GM12878 (cell line): Measurements from ENCODE around the gene TUBAL3. TPM values are rescaled to one million over a fixed set of nuclear protein-coding genes. Genes with fewer than 3 reads are reported as not detected.

Experiments used
- ATAC-seq: fragments of 200-7000 bp; cut with Tn5 transposase; 3 replicates; pipeline ENCODE4 v1.9.1; 2020; ENCODE audit warnings: mild to moderate bottlenecking, moderate library complexity
- BruUV-seq: library from RNA; stranded (reverse); fragments of 400-500 nt; replicated peaks from 2 replicates; lab custom pipeline; 2021; lab: Mats Ljungman, UMichigan
- CTCF ChIA-PET: fragments of 300-600 bp; sonication (Branson Sonifier 250); formaldehyde crosslinking; extraction: SDS; loops from one replicate; lab custom pipeline; 2021; ENCODE audit warnings: inconsistent platforms; lab: Yijun Ruan, JAX
- POLR2A ChIA-PET: fragments of 350-600 bp; formaldehyde crosslinking; extraction: SDS; loops from one replicate; lab custom pipeline; 2021; ENCODE audit warnings: inconsistent platforms; lab: Charles Lee
- RAD21 ChIA-PET: fragments of 300-600 bp; sonication (Branson Sonifier 250); formaldehyde crosslinking; loops from one replicate; lab custom pipeline; 2023; ENCODE audit warnings: antibody characterized with exemption; ENCODE audit not compliant: unreplicated experiment; lab: Charles Lee
- SMC1A ChIA-PET: fragments of 300-600 bp; sonication (Branson Sonifier 250); formaldehyde crosslinking; loops from one replicate; lab custom pipeline; 2023; ENCODE audit not compliant: unreplicated experiment, uncharacterized antibody; lab: Charles Lee
- DNase-seq: peaks from one replicate; pipeline ENCODE4 v3.0.0-alpha.2; 2011; ENCODE audit warnings: low read depth, low spot score
- FAIRE-seq: peaks from 3 replicates; lab custom pipeline; 2011; peaks lifted over from hg19 to GRCh38; lab: Jason Lieb, UNC
- H2AFZ ChIP-seq: 2 replicates; pipeline ENCODE4 v1.6.0; 2011; ENCODE audit warnings: low read depth, low read length, control low read depth; ENCODE audit not compliant: control insufficient read depth
- H3K27ac ChIP-seq: 2 replicates; pipeline ENCODE4 v1.5.1; 2011; ENCODE audit warnings: control low read depth; ENCODE audit not compliant: control insufficient read depth, insufficient read depth
- H3K27me3 ChIP-seq, 2 experiments: replicated peaks in 1 of 2; 2 replicates each; pipeline versions ENCODE4 v1.6.0 to v1.6.1; 2011; ENCODE audit warnings: low read length in 1 of 2; ENCODE audit not compliant: control insufficient read depth in 2 of 2, insufficient read depth in 2 of 2
- H3K36me3 ChIP-seq, 2 experiments: 2 replicates each; pipeline ENCODE4 v1.5.1; 2011; ENCODE audit warnings: low read length in 1 of 2; ENCODE audit not compliant: control insufficient read depth in 2 of 2, insufficient read depth in 2 of 2
- H3K4me1 ChIP-seq: 2 replicates; pipeline ENCODE4 v1.6.1; 2011; ENCODE audit warnings: mild to moderate bottlenecking, low read length, moderate library complexity, mixed read lengths; ENCODE audit not compliant: control insufficient read depth, insufficient read depth
- H3K4me2 ChIP-seq: 2 replicates; pipeline ENCODE4 v1.6.0; 2011; ENCODE audit warnings: control low read depth; ENCODE audit not compliant: control insufficient read depth, insufficient read depth
- H3K4me3 ChIP-seq: fragments of 200-600 bp; sonication (generic); 2 replicates; pipeline ENCODE4 v1.5.1; 2016
- H3K79me2 ChIP-seq: 2 replicates; pipeline ENCODE4 v1.6.0; 2011; ENCODE audit warnings: low read length; ENCODE audit not compliant: control insufficient read depth, insufficient read depth
- H3K9ac ChIP-seq: 2 replicates; pipeline ENCODE4 v1.8.0; 2011; ENCODE audit warnings: low read length, control low read depth, mixed read lengths; ENCODE audit not compliant: control insufficient read depth, insufficient read depth
- H3K9me3 ChIP-seq: replicated peaks from 3 replicates; pipeline ENCODE4 v1.5.1; 2011; ENCODE audit warnings: mild to moderate bottlenecking, low read length; ENCODE audit not compliant: control insufficient read depth, insufficient read depth
- H4K20me1 ChIP-seq: 2 replicates; pipeline ENCODE4 v1.6.0; 2011; ENCODE audit not compliant: control insufficient read depth, insufficient read depth
- BMI1 ChIP-seq: fragments of 450-650 bp; IDR thresholded peaks from 2 replicates; pipeline ENCODE4 v1.6.1; 2016; ENCODE audit warnings: mild to moderate bottlenecking, moderate library complexity, borderline replicate concordance
- CBX5 ChIP-seq: sonication (generic); IDR thresholded peaks from 2 replicates; pipeline ENCODE4 v1.6.1; 2016; ENCODE audit warnings: low read depth, moderate library complexity, mild to moderate bottlenecking, inconsistent platforms
- FOS ChIP-seq: IDR thresholded peaks from 3 replicates; pipeline ENCODE4 v1.6.1; 2011; ENCODE audit warnings: borderline replicate concordance; ENCODE audit not compliant: insufficient read length; ENCODE audit errors: extremely low read depth
- JUND ChIP-seq: IDR thresholded peaks from 2 replicates; pipeline ENCODE4 v1.6.1; 2012; ENCODE audit warnings: low read depth, mild to moderate bottlenecking, low read length, improper control_type of control experiment, moderate library complexity
- MEF2B ChIP-seq: fragments of 450-650 bp; IDR thresholded peaks from 2 replicates; pipeline ENCODE4 v1.6.1; 2018; ENCODE audit warnings: mild to moderate bottlenecking, moderate library complexity; ENCODE audit not compliant: partially characterized antibody, poor library complexity, severe bottlenecking
- MXI1 ChIP-seq: fragments of 150-350 bp; IDR thresholded peaks from 2 replicates; pipeline ENCODE4 v1.6.1; 2011; ENCODE audit warnings: low read depth, mild to moderate bottlenecking, inconsistent platforms, low read length, improper control_type of control experiment
- NFYA ChIP-seq: IDR thresholded peaks from 2 replicates; pipeline ENCODE4 v1.6.1; 2011; ENCODE audit warnings: low read depth, mild to moderate bottlenecking, low read length, improper control_type of control experiment, borderline replicate concordance
- PAX8 ChIP-seq: fragments of 450-650 bp; IDR thresholded peaks from 2 replicates; pipeline ENCODE4 v1.6.1; 2017; ENCODE audit warnings: mild to moderate bottlenecking, moderate library complexity
- POLR2AphosphoS5 ChIP-seq: IDR thresholded peaks from 2 replicates; pipeline ENCODE4 v1.6.1; 2011; ENCODE audit warnings: mild to moderate bottlenecking, low read length, inconsistent platforms
- POU2F2 ChIP-seq: IDR thresholded peaks from 3 replicates; pipeline ENCODE4 v1.6.1; 2011; ENCODE audit warnings: low read depth, mild to moderate bottlenecking, low read length, borderline replicate concordance
- RCOR1 ChIP-seq: conservative IDR thresholded peaks from 2 replicates; pipeline ENCODE4 v1.6.1; 2012; ENCODE audit warnings: low read depth, low read length, improper control_type of control experiment
- YBX1 ChIP-seq: fragments of 450-650 bp; IDR thresholded peaks from 2 replicates; pipeline ENCODE4 v1.6.1; 2016; ENCODE audit warnings: antibody characterized with exemption
- WGBS: methylation state at CpG from one replicate; pipeline ENCODE4 v1.1.6; 2016; ENCODE audit warnings: low lambda C conversion rate; ENCODE audit not compliant: insufficient replicate concordance, insufficient coverage; ENCODE audit errors: missing lambda C conversion rate; 5-methylcytosine and 5-hydroxymethylcytosine counted together
- in situ Hi-C: fragments of 300-500 bp; cut with MboI; formaldehyde crosslinking; loops from 9 replicates; pipeline ENCODE4 v1.14.3; 2018; ENCODE audit warnings: mixed read lengths
- intact Hi-C: fragments of 100-400 bp; cut with micrococcal nuclease; formaldehyde crosslinking; loops from one replicate; pipeline ENCODE4 v1.14.2; 2022; ENCODE audit not compliant: unreplicated experiment
- polyA plus RNA-seq, 11 experiments: library from polyadenylated mRNA; depleted of rRNA in 4 of 11; unstranded in 6 of 11; stranded (reverse) in 5 of 11; fragments of >200 nt; fragmentation: Nextera tagmentation in 4 of 11; fragmentation: Illumina TruSeq in 1 of 11; extraction: Ambion mirVana in 4 of 11; extraction: Trizol in 1 of 11; gene quantifications; 1 replicate in 1 of 11; 2 replicates in 10 of 11; pipeline versions ENCODE4 v1.2.1 to v1.2.3, GENCODE V29; 2011 to 2016; ENCODE audit warnings: inconsistent platforms in 2 of 11, missing spikeins in 2 of 11, low read depth in 1 of 11
- total RNA-seq, 4 experiments: library from RNA; depleted of rRNA in 3 of 4; stranded (reverse); fragments of >200 nt in 3 of 4; fragmentation: Illumina TruSeq in 1 of 4; extraction: Trizol in 1 of 4; gene quantifications; 2 replicates each; pipeline versions ENCODE4 v1.2.1 to v1.2.3, GENCODE V29; 2013 to 2021
- TF ChIP-seq, protein P1 (sequence below): IDR thresholded peaks from 2 replicates; pipeline ENCODE4 v1.6.1; 2012; ENCODE audit warnings: mild to moderate bottlenecking, low read depth, low read length
- TF ChIP-seq, protein P2 (sequence below): fragments of 450-650 bp; conservative IDR thresholded peaks from 2 replicates; pipeline ENCODE4 v1.6.1; 2017; ENCODE audit warnings: mild to moderate bottlenecking, moderate library complexity

The TUBAL3 gene
- total and polyA plus RNA-seq, 10 of the 15 experiments (the other 5 are each of a cell fraction or from before 2014, with no cell fraction given) = 0.03 to 0.06 TPM; not detected in 8

DNA sequence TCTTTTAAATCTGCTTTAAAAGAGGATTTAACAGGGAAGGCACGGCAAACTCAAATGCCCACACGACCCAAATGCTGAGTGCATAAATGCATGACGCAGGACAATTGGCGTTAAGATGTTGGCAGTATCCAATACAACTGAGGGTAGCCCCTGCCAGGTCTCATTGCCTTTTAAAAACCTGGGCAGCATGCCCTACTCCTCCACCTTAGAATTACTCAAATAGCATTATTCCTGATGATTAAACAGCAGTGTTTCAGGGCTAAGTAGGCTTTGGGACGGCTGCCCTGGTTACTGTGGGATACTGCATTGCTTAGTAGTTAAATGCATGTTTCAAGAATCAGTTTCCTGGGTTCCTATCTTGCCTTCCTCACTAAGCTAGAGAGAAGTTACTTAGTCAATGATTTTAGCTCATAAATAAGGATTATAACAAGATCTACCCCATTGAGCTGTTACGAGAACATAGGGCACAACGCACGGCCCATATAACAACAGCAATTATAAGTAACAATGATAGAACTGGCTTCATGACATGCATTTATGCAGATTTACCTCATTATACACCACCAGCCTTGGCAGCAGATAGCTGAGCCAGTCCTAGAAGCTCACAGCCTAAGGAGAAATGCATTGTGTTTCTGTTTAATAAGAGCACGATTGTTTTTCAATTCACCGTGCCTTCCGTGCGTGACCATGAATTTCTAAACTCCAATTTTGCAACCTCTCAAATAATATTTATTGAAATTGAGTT lies 7.9 kb downstream of the TUBAL3 start:
- 67% methylated on average over 12 of the region's 12 CpGs for WGBS
- ATAC-seq (no peak), DNase-seq (no peak), FAIRE-seq (no peak)
- no peaks in the 10 kb centered on the region for H3K4me1 ChIP-seq
- SMC1A ChIA-PET = interaction anchor here (1.3 kb wide), 1 partner anchor 10 kb away, joined by 3 read pairs; no protein-coding TSS in a partner anchor
- TF ChIP-seq NFYA (no peak), BMI1 (no peak), JUND (no peak), POLR2AphosphoS5 (no peak), PAX8 (no peak), CBX5 (no peak), MEF2B (no peak), POU2F2 (no peak), FOS (no peak), MXI1 (no peak), RCOR1 (no peak), YBX1 (no peak)
- TF ChIP-seq, protein P1, sequence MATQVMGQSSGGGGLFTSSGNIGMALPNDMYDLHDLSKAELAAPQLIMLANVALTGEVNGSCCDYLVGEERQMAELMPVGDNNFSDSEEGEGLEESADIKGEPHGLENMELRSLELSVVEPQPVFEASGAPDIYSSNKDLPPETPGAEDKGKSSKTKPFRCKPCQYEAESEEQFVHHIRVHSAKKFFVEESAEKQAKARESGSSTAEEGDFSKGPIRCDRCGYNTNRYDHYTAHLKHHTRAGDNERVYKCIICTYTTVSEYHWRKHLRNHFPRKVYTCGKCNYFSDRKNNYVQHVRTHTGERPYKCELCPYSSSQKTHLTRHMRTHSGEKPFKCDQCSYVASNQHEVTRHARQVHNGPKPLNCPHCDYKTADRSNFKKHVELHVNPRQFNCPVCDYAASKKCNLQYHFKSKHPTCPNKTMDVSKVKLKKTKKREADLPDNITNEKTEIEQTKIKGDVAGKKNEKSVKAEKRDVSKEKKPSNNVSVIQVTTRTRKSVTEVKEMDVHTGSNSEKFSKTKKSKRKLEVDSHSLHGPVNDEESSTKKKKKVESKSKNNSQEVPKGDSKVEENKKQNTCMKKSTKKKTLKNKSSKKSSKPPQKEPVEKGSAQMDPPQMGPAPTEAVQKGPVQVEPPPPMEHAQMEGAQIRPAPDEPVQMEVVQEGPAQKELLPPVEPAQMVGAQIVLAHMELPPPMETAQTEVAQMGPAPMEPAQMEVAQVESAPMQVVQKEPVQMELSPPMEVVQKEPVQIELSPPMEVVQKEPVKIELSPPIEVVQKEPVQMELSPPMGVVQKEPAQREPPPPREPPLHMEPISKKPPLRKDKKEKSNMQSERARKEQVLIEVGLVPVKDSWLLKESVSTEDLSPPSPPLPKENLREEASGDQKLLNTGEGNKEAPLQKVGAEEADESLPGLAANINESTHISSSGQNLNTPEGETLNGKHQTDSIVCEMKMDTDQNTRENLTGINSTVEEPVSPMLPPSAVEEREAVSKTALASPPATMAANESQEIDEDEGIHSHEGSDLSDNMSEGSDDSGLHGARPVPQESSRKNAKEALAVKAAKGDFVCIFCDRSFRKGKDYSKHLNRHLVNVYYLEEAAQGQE = no peak
- TF ChIP-seq, protein P2, sequence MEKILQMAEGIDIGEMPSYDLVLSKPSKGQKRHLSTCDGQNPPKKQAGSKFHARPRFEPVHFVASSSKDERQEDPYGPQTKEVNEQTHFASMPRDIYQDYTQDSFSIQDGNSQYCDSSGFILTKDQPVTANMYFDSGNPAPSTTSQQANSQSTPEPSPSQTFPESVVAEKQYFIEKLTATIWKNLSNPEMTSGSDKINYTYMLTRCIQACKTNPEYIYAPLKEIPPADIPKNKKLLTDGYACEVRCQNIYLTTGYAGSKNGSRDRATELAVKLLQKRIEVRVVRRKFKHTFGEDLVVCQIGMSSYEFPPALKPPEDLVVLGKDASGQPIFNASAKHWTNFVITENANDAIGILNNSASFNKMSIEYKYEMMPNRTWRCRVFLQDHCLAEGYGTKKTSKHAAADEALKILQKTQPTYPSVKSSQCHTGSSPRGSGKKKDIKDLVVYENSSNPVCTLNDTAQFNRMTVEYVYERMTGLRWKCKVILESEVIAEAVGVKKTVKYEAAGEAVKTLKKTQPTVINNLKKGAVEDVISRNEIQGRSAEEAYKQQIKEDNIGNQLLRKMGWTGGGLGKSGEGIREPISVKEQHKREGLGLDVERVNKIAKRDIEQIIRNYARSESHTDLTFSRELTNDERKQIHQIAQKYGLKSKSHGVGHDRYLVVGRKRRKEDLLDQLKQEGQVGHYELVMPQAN = no peak
- in situ Hi-C loops (no loop called here), intact Hi-C loops (no loop called here)
- H3K9me3 ChIP-seq = no peaks in the 10 kb centered on the region; the same call in 2 of the 3 replicates
- BruUV-seq = no TSS peak
- POLR2A ChIA-PET = no interaction called here
- no peak overlapping the region for H3K4me3 ChIP-seq
- H3K27me3 ChIP-seq = peaks cover 0 to 2% of the 10 kb centered on the region in 2 experiments; a peak in 2 of 4 replicates
- H3K36me3 ChIP-seq = no peaks in the 10 kb centered on the region
- H3K27ac ChIP-seq = no peak overlapping the region
- H3K4me2 ChIP-seq = no peak overlapping the region
- H4K20me1 ChIP-seq = no peaks in the 10 kb centered on the region
- CTCF ChIA-PET = no interaction called here
- H3K9ac ChIP-seq = no peak overlapping the region
- no peak overlapping the region for H2AFZ ChIP-seq
- no peaks in the 10 kb centered on the region for H3K79me2 ChIP-seq
- RAD21 ChIA-PET = no interaction called here
